A204.1 (cell line): ENCODE data around the gene TMPRSS15.
"Not testable (repeated sequence)": the region's sequence is repeated elsewhere in the genome, so short reads cannot be mapped to it uniquely, and the experiment has no call there.

Experiments used
- FAIRE-seq: peaks from 2 replicates; lab custom pipeline; 2012; peaks lifted over from hg19 to GRCh38; lab: Jason Lieb, UNC

TMPRSS15 gene

DNA sequence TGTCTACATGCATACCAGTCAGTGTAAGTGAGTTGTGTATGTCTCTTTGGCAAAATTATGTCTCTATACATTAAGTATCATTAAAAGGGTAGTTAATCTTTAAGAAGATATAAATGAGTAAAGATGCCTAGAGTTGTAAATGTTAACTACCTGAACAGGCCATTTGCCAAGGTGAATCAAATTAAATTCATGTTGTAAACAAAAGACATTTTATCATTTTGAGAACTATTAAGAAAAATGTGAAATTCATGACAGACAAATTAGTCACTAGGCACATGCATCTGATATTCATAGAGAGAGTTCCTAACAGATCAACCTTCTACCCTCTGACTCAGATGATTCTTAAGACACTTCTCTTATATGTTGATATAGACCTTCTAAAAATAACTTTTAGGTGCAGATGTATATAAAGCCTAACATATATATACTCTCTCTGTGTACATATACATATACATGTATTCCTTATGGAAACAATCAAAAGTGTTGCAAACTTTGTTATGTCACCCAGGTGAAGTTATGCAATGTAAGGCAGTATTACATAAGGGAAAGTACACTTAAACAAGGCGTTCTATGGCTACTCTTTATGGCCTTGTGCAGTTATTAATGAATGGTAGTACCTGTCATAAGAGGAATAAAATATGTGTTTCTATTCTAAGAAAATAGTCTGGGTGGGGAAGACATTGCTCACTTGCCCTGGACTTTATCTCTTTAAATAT, at the start of gene TMPRSS15:
Gene TMPRSS15, minus strand, starts transcription at position 51 of the 716 bp plus-strand sequence. CDS start 163 bp downstream, outside the sequence.
- FAIRE-seq = no peak

- FAIRE-seq = no peak
Observed at GRCh38 chr21:18451670-18452069, 48.1 kb upstream of the TMPRSS15 start.

- FAIRE-seq = no peak
Observed at GRCh38 chr21:18449605-18450550, 46.3 kb upstream of the TMPRSS15 start.

DNA sequence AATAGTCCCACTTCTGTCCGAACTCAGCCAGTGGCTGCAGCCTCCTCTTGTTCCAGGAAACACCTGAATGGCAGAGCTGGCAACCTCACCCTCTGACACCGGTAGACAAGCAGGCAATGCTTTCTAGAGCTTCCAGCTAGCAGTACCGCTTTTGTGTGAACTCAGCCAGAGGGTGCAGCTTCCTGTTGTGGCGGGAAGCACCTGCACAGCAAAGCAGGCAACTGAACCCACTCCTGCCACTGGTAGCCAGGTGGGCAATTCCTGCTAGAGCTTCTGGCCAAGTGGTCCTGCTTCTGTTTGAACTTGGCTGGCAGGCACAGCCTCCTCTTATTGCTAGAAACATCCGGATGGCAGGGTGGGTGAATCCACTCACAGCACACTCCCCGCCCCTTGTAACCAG, 40.1 kb upstream of the TMPRSS15 start:
- no peak for FAIRE-seq

- FAIRE-seq = no peak
Observed at GRCh38 chr21:18443085-18443484, 39.5 kb upstream of the TMPRSS15 start.

DNA sequence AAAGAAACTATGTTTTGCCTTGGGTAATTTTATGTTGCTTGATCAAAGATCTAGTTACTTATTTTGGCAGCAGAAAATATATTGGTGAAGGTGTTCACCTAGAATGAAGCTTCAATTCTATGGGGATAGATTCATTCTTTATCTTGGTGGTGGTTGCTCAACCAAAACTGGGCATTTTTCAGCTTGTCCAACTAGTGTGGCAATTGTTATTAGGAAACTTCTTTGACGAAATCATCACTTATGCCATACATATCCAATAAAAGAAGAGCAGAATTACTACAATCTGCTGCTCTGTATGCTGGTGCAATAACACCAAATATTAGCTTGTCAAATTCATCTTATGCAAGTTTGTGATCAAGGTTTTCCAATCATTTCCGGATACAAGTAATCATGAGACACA, 26.8 kb upstream of the TMPRSS15 start:
- FAIRE-seq = no peak

DNA sequence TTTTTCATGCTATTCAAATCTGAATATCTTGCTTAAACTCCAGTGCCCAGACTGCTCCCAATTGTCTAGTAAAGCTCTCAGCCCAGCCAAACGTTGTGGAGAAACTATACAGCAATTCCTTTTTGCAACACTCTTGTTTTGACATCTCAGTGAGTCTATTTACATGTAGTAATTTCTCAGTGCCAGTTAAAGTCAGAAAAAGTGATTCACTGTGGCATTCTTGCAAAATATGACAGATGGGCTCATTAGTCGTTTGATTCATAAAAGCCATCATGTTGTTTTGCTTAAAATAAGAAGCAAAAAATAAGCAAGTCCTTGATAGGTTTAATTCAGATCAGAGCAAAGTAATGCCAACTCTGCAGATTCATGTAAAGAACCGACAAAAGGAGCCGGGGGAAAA, 20.7 kb upstream of the TMPRSS15 start:
- FAIRE-seq = no peak

- FAIRE-seq = no peak
Observed at GRCh38 chr21:18417141-18417790, 13.7 kb upstream of the TMPRSS15 start.

GRCh38 chr21:18411565-18411964, 8.0 kb upstream of the TMPRSS15 start:
- FAIRE-seq = no peak

GRCh38 chr21:18409579-18409978, 6.0 kb upstream of the TMPRSS15 start:
- FAIRE-seq = no peak

DNA sequence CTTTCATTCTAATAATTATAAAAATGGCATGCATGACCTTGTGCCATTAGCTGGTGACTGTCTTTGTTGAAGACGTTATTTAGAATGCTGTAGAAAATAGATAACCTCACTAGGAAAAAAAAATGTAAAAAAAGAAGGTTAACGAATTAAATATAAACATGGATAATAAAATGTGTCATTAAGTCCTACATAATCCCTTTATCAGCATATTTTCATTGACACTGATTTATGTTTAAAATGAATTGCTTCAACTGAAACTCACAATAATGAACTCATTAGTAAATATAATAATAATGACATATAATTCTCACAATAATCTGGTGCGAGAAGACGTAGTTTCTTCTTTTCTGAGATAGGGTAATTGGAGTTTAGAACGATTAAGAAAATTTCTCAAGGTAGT, 4.7 kb downstream of the TMPRSS15 start:
- FAIRE-seq = no peak

GRCh38 chr21:18387994-18388393, 15.6 kb downstream of the TMPRSS15 start:
- no peak for FAIRE-seq

GRCh38 chr21:18384771-18385170, 18.8 kb downstream of the TMPRSS15 start:
- FAIRE-seq = peak; percentile 96

GRCh38 chr21:18382934-18383619, 20.5 kb downstream of the TMPRSS15 start:
- FAIRE-seq = not testable (repeated sequence)

- FAIRE-seq = no peak
Observed at GRCh38 chr21:18382141-18382540, 21.4 kb downstream of the TMPRSS15 start.

DNA sequence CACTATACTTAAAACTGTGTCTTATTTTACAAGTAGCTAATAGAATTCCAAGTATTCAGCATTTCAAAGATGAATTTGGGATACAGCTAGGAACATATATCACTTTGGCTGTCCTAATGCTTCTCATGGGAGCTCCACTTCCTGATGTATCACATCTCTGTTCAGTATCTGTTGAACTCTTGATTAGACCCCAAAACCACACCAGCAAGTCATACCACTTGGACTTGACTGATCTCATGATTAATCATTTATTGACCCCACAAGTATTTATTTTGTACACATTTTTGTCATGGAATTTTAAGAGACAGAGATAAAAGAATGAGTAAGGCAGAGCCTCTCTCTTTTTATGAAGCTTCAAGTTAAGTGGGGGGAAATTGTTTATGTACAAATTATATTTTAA, 30.0 kb downstream of the TMPRSS15 start:
- no peak for FAIRE-seq

- FAIRE-seq = no peak
Observed at GRCh38 chr21:18370301-18370700, 33.3 kb downstream of the TMPRSS15 start.

DNA sequence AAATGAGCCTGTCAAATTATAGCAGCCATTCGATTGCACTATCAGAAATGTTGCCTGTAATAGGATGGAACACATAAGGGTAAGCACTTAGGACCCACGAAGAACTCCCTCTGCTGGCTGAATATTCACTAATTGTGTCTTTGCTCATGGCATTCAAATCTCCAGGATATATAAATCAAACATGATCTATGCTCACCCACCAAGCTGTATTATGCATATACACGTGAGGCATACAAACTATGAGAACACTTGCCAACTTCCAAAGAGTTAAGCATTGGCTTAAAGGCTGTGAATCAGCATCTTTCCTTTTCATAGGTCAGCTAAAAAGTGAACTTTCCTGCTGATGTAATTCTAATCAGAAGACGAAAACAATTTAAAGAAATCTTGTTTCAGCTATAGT, 34.5 kb downstream of the TMPRSS15 start:
- FAIRE-seq = no peak

DNA sequence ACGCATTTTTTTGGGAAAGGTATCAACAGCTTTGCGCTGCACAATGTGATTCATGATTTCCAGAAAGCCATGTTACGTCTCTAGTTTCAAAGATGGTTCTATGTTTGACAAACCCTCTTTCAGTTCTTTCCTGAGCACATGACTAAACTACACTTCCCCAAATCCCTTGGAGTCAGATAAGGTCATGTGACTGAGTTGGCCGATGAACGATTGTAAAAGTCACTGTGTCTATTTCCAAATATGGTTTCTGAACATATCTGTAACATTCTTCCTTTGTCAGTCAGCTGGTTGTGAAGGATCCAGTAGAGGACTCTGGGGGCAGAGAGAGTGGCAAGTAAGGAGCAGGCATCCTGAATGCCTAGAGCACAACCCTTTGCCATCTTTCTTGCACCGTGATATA, 35.4 kb downstream of the TMPRSS15 start:
- FAIRE-seq = no peak

DNA sequence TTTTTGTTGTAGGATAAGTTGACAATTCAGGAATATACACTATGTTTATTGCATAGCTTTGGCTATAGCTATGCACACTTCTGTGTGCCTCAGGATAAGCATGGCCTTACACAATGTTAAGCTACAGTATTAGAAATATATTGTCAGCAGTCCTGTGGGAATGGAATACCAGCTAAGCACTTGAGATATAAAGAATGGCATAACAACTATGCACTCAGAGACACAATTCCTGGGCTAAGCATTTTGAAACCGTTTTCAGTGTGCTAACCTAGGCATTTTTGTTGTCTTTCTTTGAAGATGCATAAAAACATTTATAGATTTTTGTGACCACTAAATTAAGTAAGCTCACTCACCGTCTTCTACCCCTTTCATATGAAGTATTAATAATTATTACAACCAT, 46.8 kb downstream of the TMPRSS15 start:
- no peak for FAIRE-seq

DNA sequence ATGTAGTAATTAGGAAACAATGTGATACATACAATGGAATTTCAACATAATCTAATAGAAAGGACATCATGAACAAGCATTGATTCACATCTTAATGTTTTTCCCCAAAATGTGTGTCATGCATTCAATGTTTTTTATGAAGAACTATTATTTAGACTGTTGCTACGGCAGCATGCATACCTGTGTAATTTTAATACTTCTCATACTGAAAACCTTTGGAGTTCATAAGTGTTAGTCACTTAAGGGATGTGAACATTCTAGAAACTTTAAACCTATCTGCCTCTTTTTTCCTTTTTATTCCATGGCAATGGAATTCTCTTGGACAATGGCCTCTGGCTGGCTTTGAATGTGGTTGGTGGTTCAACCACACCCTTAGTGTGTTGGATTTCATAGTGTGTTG, 48.6 kb downstream of the TMPRSS15 start:
- no peak for FAIRE-seq

- no peak for FAIRE-seq
Observed at GRCh38 chr21:18350216-18350615, 53.4 kb downstream of the TMPRSS15 start.
